GM12874 (cell line): ENCODE results near the gene ZBTB46.

ENCODE experiments used
- TF ChIP-seq, protein P1 (sequence below): IDR thresholded peaks from 2 replicates; pipeline ENCODE4 v1.5.1; 2011; ENCODE audit warnings: low read depth, mild to moderate bottlenecking, control low read depth, low read length, moderate library complexity; ENCODE audit not compliant: insufficient read depth

ZBTB46 gene

DNA sequence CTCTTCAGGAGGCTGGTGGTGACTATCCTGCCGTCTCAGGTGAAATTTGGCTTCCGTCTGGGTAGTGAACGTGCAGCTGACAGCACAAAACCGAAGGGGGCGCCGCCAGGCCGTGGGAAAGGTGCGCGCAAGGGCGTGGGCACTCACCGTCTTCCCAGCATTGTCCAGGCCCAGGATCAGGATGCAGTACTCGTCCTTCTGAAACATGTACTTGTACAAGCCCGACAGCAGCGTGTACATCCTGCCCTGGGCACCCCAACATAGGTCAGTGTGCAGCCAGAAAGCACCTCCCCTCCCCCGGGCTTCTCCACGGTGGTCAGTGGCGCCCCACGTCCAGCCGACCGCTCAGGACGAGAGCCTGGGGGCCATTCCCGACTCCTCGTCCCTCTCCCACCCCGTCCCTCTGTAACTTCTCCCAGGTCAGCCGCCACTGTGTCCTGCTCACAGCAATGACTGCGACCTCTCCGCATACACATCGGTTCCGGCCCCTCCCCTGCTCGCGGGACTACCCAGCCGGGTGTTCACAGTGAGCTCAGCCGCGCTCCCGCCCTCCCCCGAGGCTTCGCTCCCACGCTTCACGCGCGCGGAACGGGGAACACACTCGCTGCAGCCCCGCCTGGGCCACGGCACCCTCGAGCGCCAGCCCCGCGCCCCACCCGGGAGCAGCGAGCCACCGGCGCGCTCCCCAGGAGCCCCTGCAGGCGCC is 124.1 kb downstream of the ZBTB46 start:
- TF ChIP-seq, protein P1, sequence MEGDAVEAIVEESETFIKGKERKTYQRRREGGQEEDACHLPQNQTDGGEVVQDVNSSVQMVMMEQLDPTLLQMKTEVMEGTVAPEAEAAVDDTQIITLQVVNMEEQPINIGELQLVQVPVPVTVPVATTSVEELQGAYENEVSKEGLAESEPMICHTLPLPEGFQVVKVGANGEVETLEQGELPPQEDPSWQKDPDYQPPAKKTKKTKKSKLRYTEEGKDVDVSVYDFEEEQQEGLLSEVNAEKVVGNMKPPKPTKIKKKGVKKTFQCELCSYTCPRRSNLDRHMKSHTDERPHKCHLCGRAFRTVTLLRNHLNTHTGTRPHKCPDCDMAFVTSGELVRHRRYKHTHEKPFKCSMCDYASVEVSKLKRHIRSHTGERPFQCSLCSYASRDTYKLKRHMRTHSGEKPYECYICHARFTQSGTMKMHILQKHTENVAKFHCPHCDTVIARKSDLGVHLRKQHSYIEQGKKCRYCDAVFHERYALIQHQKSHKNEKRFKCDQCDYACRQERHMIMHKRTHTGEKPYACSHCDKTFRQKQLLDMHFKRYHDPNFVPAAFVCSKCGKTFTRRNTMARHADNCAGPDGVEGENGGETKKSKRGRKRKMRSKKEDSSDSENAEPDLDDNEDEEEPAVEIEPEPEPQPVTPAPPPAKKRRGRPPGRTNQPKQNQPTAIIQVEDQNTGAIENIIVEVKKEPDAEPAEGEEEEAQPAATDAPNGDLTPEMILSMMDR: peak; percentile 85

DNA sequence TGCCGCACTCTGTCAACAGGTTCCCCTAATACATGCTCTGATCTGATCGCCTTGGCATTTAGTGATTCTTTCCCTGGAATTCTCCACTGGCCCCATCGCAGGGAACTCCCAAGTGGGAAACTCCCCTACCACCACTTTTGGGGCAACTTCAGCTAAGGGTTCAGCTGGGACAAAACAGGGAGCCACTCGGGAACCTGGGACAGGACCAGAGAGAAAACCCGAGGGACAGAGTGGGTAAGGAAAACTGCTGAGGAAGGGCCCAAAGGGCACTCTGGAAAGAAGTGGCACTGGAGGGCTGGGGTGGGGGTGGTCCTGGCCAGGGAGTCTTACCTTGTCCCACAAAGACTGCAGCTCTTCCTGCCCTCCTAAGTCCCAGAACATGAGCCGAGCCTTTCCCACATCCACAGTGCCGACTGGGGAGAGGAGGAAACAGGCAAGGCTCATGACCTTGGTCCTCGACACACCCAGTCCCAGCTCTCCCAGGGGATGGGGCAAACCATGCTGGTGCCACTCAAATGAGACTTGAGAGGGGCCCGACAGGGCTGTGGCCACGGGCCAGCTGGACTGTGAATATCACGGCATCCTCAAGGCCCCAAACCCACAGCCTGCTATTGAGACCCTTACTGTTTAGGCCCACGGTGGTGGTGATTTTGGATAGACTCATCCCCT is 124.9 kb downstream of the ZBTB46 start:
- TF ChIP-seq, protein P1: no peak

DNA sequence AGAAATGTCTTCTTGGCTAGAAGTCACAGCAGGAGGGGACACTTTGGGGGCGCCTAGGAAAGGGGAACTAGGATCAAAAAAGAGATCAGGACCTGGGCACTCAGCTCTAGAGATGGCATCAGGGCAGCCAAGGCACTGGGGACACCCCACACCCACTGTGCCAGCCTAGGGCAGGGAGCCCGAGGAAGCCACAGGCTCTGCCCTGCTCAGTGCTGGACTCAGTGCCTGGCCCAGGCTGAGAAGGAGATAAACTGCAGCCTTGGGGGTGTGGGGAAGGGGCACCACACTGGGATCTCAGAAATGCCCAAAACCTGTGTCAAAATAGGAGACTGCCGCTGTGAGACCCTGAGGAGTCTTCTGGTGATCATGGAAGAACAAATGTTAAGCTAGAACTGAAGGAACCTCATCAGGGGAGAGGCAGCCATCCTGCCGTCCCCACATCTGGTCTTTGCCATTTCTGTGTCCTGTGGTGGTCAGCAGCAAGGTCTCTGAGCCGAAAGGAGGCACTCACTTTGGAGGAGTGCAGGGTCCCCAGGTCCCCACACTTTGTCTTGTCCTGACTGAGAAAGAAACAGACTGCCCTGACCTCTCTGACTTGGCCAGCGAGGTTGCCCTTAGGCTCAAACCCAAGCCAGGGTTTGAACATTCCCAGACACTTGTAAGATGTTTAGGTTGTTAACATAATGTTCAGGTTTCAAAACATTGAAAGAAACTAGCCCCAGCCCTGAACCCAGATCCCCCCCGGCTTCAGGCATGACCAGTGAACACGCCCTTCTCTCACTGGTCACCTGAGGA is 125.6 kb downstream of the ZBTB46 start:
- TF ChIP-seq, protein P1: no peak

DNA sequence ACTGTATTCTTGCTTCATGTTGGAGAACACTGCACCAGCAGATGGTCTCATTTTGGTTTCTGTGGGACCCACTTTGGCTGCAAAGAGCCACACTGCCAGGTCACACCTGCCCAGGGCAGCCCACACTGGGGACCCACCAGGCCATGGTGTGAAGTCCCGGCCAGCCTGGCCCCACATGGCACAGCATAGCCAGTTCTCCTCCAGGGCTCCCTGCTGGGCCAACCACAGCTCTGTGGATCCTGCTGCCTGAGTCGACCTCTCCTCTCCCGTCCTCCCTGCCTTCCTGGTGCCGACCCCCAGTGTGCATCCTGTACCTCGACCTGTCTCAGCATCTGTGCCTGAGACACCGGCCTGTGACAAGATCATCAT is 126.3 kb downstream of the ZBTB46 start:
- TF ChIP-seq, protein P1: no peak

DNA sequence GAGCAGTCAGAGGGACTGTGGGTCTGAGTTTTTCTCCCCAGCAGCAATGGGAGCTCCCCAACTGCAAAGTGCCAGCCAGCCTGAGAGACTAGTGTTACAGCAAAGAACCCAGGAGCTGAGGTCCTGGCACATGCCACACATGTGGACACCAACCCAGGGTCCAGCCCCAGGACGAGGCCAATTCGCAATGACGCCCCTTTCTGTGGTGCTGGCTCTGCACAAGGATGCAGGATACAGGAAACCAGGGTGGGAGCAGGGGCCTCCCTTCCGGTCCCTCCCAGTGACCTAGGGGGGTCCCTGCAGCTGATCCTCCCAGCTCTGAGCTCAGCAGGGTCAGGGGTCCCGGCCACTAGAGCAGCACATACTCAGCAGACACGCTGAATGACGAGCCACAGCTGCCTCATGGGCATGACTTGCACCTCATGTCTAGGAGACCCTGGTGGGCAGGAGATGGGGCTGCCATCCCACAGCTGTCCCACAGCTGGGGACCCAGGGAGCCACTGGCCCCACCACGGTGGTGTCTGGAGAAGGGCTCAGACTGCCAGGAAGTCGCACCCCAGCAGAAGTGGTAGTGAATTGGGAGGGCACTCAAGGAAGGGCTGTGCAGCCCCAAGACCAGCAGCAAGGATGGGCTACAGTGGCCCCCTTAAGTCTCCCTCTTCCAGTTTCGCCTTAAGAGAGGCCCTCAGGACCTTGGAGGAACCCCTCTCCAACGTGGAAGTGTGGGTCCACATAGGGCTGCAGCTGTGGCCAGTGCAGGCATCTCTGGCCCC is 126.9 kb downstream of the ZBTB46 start:
- TF ChIP-seq, protein P1: no peak

DNA sequence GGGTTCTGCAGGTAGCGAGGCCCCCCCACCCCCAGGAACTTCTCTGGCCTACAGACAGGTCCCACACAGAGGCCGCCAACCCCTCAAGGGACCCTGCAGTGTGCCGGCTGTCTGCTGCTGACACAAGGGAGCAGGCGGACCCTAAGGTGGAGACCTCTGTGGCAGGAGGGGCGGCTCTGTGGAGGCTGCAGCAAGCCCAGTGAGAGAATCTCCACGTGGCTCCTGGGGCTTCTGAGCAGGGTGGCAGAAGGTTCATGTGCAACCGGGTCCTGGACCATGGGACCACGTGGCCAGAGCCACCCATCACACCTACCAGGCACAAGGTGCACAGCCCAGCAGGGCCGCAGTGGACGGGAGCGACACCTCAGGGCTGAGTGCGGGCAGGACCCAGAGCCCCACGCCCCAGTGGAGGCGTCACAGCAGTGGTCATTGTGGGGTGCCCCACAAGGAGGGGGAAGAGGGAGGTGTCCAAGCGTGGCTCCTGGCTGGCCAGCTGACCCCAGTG is 127.5 kb downstream of the ZBTB46 start:
- TF ChIP-seq, protein P1: no peak
